WI38 (cell line): ENCODE results near the gene BLTP2.

Source experiments
- H3K4me3 ChIP-seq: 2 replicates; pipeline ENCODE4 v1.5.1; 2011; ENCODE audit warnings: low read depth, mild to moderate bottlenecking, control low read depth, low read length
- TF ChIP-seq, protein P1 (sequence below): IDR thresholded peaks from 2 replicates; pipeline ENCODE4 v1.5.1; 2012; ENCODE audit warnings: low read depth, mild to moderate bottlenecking, control low read depth, low read length

The BLTP2 gene

DNA sequence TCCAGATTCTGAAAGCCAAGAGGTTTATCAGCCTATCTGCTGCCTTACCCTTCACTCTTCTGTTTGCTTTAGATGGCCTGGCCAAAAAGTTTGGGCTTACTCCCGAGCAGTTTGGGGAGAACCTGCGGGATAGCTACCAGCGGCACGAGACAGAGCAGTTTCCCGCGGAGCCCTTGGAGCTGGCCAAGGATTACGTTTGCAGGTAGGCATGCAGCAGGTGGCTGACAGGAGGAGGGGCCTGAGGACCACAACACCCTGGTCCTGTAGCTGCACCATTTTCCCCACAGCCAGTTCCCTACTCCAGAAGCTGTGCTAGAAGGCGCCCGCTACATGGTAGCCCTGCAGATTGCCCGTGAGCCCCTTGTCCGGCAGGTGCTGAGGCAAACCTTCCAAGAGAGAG lies 37.7 kb upstream of the BLTP2 start:
- TF ChIP-seq, protein P1, sequence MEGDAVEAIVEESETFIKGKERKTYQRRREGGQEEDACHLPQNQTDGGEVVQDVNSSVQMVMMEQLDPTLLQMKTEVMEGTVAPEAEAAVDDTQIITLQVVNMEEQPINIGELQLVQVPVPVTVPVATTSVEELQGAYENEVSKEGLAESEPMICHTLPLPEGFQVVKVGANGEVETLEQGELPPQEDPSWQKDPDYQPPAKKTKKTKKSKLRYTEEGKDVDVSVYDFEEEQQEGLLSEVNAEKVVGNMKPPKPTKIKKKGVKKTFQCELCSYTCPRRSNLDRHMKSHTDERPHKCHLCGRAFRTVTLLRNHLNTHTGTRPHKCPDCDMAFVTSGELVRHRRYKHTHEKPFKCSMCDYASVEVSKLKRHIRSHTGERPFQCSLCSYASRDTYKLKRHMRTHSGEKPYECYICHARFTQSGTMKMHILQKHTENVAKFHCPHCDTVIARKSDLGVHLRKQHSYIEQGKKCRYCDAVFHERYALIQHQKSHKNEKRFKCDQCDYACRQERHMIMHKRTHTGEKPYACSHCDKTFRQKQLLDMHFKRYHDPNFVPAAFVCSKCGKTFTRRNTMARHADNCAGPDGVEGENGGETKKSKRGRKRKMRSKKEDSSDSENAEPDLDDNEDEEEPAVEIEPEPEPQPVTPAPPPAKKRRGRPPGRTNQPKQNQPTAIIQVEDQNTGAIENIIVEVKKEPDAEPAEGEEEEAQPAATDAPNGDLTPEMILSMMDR, result no peak
- no peak overlapping the region for H3K4me3 ChIP-seq

DNA sequence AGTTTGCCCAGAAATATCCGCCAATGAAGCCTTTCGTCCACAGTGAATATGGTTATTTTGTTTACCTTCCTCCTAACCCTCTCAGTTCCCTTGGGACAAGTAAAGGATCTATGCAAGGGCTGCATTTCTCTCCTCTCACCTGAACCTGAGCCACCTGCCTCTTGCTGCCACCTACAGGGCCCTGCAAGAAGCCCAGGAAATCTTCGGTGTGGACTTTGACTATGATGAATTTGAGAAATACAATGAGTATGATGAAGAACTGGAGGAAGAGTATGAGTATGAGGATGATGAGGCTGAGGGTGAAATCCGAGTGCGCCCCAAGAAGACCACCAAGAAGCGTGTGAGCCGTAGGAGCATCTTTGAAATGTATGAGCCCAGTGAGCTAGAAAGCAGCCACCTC lies 31.0 kb upstream of the BLTP2 start:
- no peak overlapping the region for H3K4me3 ChIP-seq
- TF ChIP-seq, protein P1, result no peak

DNA sequence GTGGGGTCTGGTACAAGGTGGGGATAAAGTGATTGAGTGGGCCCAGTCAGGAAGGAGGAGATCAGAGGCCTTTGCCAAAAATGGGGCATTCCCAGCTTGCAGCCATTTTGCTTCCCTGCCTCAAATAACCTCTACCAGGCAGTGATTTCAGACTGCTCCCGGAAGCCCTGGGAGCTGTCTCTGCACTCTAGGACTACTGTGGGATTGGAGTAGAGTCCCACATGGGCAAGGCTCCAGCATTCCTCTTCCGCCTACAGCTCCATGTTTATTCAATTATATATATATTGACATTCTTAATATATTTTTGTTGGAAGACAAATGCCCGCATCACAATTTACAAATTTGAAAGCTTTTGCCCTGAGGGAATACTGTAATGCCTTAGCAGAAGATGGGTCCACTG lies 30.5 kb upstream of the BLTP2 start:
- H3K4me3 ChIP-seq, result no peak overlapping the region
- TF ChIP-seq, protein P1, result no peak

DNA sequence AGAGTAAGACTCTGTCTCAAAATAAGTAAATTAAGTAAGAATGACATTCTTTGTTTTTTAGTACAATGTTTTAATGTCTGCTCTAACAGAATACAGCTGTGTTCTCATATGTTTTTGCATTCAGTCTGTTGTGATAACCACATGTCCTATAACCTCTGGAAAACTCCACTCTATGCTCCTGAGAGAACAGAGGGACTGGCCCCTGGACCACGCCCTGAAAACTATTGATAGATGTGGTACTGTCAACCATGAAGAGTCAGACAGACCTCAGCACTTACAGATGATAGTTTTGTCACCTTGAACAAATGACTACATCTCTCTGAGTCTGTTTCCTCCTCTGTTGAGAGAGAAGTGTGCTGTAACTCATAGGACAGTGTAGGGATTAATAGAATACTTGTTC lies 25.0 kb upstream of the BLTP2 start:
- H3K4me3 ChIP-seq, result no peak overlapping the region
- TF ChIP-seq, protein P1, result no peak

DNA sequence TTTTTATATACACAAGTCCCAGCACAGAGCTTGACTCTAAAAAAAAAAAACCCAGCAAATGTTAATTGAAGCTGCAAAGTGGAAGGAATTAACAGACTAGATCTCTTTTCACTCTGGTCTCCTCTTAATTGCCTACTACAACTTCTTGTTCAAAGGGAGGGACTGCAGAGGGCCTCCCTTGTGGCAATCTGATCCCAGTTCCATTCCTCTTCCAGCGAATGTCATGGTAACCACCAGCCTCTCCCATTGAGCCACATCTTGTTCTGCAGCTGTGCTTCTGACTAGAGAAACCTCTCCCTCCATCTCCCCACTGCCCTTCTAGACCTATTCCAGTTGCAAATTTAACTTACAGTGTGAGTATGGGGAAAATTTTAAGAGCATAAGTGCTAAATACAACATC lies 22.9 kb upstream of the BLTP2 start:
- TF ChIP-seq, protein P1, result no peak
- H3K4me3 ChIP-seq, result no peak overlapping the region

DNA sequence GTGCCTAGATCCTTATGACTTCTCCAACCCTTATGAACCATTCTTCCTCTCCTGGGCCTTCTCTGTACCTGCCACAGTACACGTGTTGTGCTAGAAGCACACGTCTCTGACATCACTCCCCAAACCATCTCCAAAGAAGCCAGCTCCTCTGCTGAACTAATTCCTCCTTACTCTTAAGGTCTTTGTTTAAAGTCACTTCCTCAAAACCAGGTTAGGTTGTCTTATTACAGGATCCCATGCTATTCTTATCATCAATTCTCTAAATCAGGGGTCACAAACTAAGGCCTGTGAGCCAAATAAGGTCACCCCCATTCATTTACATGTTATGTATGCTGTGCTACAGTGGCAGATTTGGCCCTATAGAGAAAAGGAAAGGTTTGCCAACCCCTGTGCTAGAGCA lies 21.0 kb upstream of the BLTP2 start:
- TF ChIP-seq, protein P1, result no peak
- no peak overlapping the region for H3K4me3 ChIP-seq

DNA sequence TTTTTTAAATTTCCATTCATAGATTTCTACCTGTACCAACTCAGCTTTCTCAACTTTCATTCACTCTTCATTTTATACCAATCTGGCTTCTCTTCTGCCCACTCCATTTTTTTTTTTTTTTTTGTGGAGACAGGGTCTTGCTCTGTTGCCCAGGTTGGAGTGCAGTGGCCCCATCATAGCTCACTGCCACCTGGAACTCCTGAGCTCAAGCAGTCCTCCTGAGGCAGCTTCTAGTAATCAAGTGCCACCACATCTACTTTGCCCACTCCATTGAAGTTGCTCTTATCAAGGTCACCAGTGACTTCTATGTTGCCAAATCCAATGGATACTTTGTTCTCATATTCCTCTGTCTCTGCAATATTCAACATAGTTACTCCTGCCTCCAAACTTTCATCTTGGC lies 18.8 kb upstream of the BLTP2 start:
- no peak overlapping the region; the same call in 1 of the 2 replicates for H3K4me3 ChIP-seq
- TF ChIP-seq, protein P1, result no peak
